Cardiac fibroblast (primary cell): ENCODE data around the gene SAYSD1.

ENCODE experiments used
- DNase-seq, 2 donors: peaks; one replicate each; pipeline versions ENCODE4 v3.0.0 to v3.0.0-alpha.2; 2010; ENCODE audit warnings: low read depth in 2 of 2
- H3K4me3 ChIP-seq, 2 donors: replicated peaks in 1 of 2; 1 replicate in 1 of 2; 2 replicates in 1 of 2; pipeline ENCODE4 v1.5.1; 2011; ENCODE audit warnings: low read depth in 2 of 2, low read length in 2 of 2, mild to moderate bottlenecking in 2 of 2, moderate library complexity in 1 of 2
- TF ChIP-seq, protein P1 (sequence below): IDR thresholded peaks from one replicate; pipeline ENCODE4 v1.5.1; 2011; ENCODE audit warnings: low read depth, mild to moderate bottlenecking, low read length, inconsistent platforms

The SAYSD1 gene

DNA sequence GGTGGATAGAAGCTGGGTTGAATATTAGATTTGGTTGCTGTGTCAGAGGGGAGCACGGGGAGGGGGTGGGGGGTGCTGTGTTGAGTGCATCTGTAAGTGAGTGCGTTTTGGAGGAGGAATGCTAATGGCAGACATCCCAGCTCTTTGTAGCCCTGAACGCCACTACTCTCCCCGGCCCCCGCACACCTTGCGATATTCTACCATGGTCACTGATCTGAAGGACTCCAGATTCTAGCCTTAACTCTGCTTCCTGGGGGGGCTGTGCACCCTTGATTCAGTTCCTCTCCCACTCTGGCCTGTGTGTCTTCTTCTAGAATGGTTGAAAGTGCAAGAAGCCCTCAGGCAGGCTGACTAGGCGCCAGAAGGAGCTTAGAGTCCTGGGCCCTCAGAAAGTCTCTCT is 59.3 kb downstream of the SAYSD1 start:
- DNase-seq, result no peak
- TF ChIP-seq, protein P1, sequence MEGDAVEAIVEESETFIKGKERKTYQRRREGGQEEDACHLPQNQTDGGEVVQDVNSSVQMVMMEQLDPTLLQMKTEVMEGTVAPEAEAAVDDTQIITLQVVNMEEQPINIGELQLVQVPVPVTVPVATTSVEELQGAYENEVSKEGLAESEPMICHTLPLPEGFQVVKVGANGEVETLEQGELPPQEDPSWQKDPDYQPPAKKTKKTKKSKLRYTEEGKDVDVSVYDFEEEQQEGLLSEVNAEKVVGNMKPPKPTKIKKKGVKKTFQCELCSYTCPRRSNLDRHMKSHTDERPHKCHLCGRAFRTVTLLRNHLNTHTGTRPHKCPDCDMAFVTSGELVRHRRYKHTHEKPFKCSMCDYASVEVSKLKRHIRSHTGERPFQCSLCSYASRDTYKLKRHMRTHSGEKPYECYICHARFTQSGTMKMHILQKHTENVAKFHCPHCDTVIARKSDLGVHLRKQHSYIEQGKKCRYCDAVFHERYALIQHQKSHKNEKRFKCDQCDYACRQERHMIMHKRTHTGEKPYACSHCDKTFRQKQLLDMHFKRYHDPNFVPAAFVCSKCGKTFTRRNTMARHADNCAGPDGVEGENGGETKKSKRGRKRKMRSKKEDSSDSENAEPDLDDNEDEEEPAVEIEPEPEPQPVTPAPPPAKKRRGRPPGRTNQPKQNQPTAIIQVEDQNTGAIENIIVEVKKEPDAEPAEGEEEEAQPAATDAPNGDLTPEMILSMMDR, result no peak
- no peak overlapping the region for H3K4me3 ChIP-seq

DNA sequence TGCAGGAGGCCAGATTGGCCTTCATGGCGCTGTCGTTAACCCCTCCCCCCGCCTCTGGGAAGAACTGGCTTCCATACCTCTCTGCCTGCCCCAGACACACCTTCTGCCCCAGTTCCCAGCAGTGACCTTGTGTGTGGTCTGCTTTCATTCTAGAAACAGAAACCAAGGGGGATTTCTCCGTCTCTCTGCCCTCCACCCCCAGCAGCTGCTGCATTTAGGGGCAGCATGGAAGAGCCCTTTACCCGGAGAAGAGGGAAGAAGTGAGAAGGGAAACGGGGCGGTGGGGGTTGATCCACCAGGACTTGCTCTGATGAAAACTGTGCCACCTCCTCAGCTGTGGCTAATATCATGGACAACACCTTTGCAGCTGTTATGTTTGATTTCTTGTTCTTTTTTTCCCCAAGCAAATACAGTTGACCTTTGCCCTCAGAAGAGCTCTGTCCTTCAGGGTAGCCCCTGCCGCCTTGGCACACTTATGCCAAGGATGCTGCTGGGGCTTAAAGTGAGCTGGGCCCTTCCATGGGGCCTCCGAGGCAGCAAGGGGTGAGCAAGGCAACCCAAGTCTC is 60.3 kb downstream of the SAYSD1 start:
- TF ChIP-seq, protein P1, result no peak
- no peak for DNase-seq
- no peak overlapping the region for H3K4me3 ChIP-seq
